NCI-H460 (cell line): ENCODE data around the gene KCNJ5. TPM values are rescaled to one million over a fixed set of nuclear protein-coding genes. Genes with fewer than 3 reads are reported as not detected.

Source experiments
- DNase-seq: peaks from one replicate; pipeline ENCODE4 v3.0.0-alpha.2; 2016; ENCODE audit warnings: low read depth; ENCODE audit errors: extremely low read depth
- polyA plus RNA-seq: library from polyadenylated mRNA; depleted of rRNA; stranded (reverse); fragments of >200 nt; gene quantifications from 2 replicates; pipeline ENCODE4 v1.2.3, GENCODE V29; 2014; cell fraction: nucleus; rRNA removed
- total RNA-seq: library from RNA; depleted of rRNA; stranded (reverse); fragments of >200 nt; shearing (Covaris generic); gene quantifications from 2 replicates; pipeline ENCODE4 v1.2.3, GENCODE V29; 2014; rRNA removed

Gene KCNJ5
- not detected in 2 replicates for total RNA-seq
- not detected in 2 replicates for polyA plus RNA-seq

- DNase-seq = no peak
These were observed at the start of gene KCNJ5 for GRCh38 chr11:128890543-128891368. Gene KCNJ5 (plus strand): TSS chr11:128891356. CDS start chr11:128911274, 19,918 bp downstream.

GRCh38 chr11:128841461-128842072 is 49.6 kb upstream of the KCNJ5 start:
- no peak for DNase-seq

- DNase-seq = no peak
These were observed 47.9 kb upstream of the KCNJ5 start for GRCh38 chr11:128843198-128843785.

- DNase-seq = no peak
These were observed 45.8 kb upstream of the KCNJ5 start for GRCh38 chr11:128845334-128845780.

- DNase-seq = no peak
These were observed 44.2 kb upstream of the KCNJ5 start for GRCh38 chr11:128846985-128847384.

GRCh38 chr11:128848815-128849455 is 42.2 kb upstream of the KCNJ5 start:
- peak; percentile 15 for DNase-seq

GRCh38 chr11:128852327-128853023 is 38.7 kb upstream of the KCNJ5 start:
- DNase-seq = no peak

- no peak for DNase-seq
These were observed 37.6 kb upstream of the KCNJ5 start for GRCh38 chr11:128853559-128853958.

- no peak for DNase-seq
These were observed 36.3 kb upstream of the KCNJ5 start for GRCh38 chr11:128854841-128855240.

GRCh38 chr11:128856241-128856640 is 34.9 kb upstream of the KCNJ5 start:
- DNase-seq = no peak

GRCh38 chr11:128857341-128857740 is 33.8 kb upstream of the KCNJ5 start:
- DNase-seq = no peak

GRCh38 chr11:128859563-128860441 is 31.4 kb upstream of the KCNJ5 start:
- peak; percentile 40 for DNase-seq

GRCh38 chr11:128860571-128861361 is 30.4 kb upstream of the KCNJ5 start:
- no peak for DNase-seq

GRCh38 chr11:128862406-128862805 is 28.8 kb upstream of the KCNJ5 start:
- DNase-seq = no peak

GRCh38 chr11:128862908-128863660 is 28.1 kb upstream of the KCNJ5 start:
- DNase-seq = no peak

- no peak for DNase-seq
These were observed 25.7 kb upstream of the KCNJ5 start for GRCh38 chr11:128865490-128865889.

- DNase-seq = no peak
These were observed 23.9 kb upstream of the KCNJ5 start, which contains the start of gene KCNJ1 for GRCh38 chr11:128867277-128867676. Gene KCNJ1 (minus strand): TSS chr11:128867296. CDS start chr11:128840243, 27,053 bp downstream.
